Activated CD8-positive, alpha-beta memory T cell treated with anti-CD3 and anti-CD28 coated beads for 48 hours (primary cell): ENCODE measurements around the gene ZAR1L.
A peak's percentile ranks its signal among the peaks of the same experiment; 100 is the strongest.

ENCODE experiments used
- DNase-seq, 3 experiments: peaks; one replicate each; pipeline ENCODE4 v3.0.0-alpha.2; 2020; ENCODE audit warnings: low read depth in 2 of 3, low spot score in 2 of 3

The ZAR1L gene

GRCh38 chr13:32302461-32302860 lies 12.7 kb downstream of the ZAR1L start:
- DNase-seq, result no peak

DNA sequence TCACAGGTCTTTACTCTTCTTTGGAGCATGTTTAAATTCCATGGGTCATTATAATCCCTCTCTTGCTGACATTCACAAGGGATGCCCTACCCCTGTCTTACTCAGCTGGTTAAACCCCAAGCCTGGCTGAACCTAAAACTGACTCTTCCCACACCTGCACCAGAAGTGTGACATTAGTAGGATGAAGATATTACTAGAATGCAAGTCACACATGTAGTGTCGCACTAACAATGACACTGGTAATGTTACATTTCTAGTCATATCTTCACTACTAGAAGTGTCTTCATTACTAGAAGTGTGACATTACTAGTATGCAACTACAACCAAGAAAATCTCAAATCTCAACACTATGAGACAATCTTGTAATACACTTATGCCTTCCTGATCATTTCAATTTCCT lies 14.2 kb downstream of the ZAR1L start:
- DNase-seq, result no peak

- no peak for DNase-seq
Observed at GRCh38 chr13:32300406-32300805, 14.8 kb downstream of the ZAR1L start.

DNA sequence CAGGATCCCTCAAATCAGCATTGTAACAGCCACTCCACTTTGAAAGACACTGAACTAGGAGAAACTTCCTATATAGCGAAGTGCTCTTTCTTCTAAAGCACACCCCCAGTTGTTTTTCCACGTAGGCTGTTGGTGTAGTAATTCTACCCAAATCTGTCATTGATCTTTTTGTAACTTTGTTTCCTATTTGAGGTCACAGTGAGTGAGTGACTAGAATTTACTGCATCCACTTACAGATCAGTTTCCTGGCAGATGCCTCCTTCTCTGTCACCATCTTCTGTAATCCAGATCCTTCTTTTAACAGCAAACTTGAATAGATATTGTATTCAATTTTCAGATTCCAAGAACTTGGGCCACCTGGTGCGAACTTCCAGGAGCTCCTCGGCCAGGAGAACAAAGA lies 15.3 kb downstream of the ZAR1L start:
- DNase-seq, result no peak

- no peak for DNase-seq
Observed at GRCh38 chr13:32298695-32299094, 16.5 kb downstream of the ZAR1L start.

DNA sequence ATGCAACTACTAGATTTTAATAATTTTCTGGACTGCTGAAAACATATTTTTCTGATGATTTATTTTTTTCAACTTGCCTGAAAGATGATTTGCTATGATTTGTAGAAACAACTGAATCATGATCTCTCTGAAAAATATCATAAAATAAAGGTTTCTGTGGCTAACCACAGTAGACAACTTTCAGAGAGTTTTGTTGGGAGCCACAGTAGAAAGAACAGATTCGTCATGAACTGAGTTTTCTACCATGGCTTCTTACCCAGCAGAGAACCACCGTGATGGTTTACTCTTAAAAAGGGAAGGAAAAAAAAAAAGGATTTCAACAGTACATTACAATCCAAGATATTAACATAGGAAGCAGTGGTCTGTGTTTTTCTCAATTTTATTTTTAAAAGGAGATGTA lies 18.0 kb downstream of the ZAR1L start:
- no peak for DNase-seq

GRCh38 chr13:32285633-32285965 lies 29.6 kb downstream of the ZAR1L start:
- no peak for DNase-seq

- no peak for DNase-seq
Observed at GRCh38 chr13:32284927-32285632, 30.1 kb downstream of the ZAR1L start.

DNA sequence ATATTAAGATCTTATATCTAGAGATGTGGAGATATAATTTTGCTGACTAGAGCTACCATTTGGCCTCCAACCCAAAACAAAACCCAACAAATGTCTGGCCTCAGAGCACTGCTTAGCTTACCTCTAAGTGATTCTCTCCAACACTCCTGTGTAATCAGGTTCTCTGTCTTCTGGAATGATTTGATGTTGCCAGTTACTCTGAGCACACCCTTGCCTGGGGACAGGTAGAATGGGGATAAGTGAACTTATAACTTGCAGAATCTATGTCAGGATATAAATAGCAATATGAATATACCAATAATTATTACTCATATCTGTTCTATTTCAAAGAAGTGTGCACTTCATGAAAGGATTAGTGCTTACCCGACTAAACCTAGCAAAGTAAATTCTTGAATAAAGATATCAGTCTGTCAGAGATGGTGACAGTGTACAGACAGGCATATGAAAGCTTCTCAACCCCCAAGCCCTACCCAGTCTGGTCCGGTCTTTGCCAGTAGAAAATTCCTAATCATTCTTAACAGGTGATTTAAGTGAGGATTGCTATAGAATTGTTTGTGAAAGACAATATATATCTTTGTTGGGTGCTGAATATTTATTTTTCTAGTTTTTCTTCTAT lies 33.0 kb downstream of the ZAR1L start:
- no peak for DNase-seq

- DNase-seq, result no peak
Observed at GRCh38 chr13:32281096-32281495, 34.1 kb downstream of the ZAR1L start.

- DNase-seq, result no peak
Observed at GRCh38 chr13:32278426-32278825, 36.7 kb downstream of the ZAR1L start.

DNA sequence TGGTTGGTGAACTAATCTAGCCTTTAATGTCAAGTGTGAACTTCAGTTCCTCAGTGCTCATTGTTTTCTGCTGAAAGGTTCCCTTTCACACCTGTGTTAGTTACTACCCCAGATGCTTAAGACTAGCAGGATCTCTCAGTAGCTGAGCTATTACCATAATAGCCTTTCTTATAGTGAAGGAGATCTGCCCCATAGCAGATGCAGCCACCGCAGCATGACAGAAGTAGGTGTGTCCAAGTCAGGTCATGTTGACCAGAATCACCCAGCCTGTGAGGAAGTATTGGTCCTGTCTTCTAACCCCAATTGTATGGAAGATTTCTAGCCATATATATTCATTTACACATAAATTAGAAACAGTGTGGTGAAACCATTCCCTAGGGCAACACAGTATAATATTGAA lies 37.3 kb downstream of the ZAR1L start:
- DNase-seq, result no peak

DNA sequence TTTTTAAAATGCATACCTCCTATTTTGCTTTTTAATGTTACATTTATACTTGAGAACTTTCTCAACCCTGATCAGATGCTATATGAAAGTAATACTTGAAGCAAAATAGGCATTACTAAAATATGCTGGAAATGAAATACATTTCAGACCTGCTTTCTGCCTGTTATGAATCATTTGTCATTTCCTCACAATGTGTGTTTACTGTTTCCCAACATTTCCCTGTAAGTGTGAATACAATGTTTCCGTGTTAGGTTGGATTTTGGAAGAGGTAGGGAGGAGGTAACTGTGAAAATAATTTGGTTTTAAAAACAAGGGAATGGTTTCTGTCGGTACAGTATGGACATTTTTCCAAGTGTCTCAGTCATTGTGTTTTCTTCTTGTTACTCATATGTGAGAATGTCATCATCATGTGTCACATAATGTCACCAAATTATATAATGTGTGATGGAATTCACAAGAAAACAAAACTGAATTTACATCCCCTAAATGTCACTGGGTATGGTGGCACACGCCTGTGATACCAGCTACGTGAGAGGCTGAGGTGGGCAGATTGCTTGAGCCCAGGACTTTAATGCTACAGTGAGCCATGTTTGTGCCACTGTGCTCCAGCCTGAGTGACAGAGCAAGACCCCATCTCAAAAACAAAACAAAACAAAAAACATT lies 43.0 kb downstream of the ZAR1L start:
- DNase-seq, result no peak

- DNase-seq, result peak in 1 of 3 experiments; percentile 25
Observed at GRCh38 chr13:32267836-32268439, 47.2 kb downstream of the ZAR1L start.

DNA sequence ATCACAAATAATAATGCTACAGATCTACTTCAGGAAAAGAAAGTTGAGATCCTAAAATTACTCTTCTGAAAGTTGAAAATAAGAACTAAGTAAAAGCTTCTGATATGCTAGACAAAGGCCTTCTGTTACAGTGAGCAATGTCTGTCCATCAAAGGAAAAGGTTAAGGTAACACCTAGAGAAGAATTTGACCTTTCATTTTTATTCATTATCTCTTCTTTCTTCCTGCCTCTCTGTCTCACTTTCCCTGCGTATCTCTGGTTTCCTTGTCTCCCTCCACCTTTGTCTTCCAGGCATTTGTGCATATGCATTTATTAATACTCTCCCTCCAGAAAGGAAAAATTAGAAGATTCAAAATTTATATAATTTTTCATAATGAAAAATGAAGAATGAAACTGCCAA lies 49.0 kb downstream of the ZAR1L start:
- no peak for DNase-seq

DNA sequence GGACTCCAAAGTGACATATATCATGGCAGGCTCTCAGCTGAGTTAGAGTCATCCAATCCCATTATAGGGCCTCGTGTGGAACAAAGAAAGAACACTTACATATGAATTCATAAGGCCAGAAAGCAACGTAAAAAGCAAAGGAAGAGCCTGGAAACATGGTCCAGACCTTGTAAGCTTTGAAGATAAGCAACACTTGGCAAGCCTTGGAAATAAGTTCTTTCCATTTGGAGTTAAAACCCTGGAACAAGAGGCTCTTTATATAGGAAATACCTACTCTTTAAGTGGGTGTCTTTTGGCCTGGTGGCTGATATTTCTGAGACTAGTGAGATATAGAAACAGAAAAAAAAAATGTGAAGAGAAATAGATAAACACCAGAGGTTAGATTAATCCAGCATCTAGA lies 49.4 kb downstream of the ZAR1L start:
- no peak for DNase-seq

DNA sequence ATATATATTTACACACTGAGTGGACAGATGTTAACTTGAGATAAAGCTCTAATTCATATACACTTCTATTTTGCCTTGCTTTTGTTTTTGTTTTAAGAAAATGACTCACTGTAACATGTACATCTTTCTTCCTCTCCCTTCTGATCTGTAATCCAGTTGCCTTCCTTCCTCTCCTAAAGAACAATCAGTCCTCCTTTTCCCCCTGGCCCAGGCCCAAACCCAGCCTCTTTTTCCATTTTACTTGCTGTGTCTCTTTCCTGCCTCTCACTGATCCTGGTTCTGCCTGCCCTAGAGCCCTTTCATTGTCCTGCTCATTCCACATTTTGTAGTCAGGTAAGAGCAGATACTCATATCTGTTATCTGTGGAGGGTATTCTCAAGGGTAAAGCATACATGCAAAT lies 50.8 kb downstream of the ZAR1L start:
- no peak for DNase-seq

- no peak for DNase-seq
Observed at GRCh38 chr13:32262619-32263018, 52.5 kb downstream of the ZAR1L start.

DNA sequence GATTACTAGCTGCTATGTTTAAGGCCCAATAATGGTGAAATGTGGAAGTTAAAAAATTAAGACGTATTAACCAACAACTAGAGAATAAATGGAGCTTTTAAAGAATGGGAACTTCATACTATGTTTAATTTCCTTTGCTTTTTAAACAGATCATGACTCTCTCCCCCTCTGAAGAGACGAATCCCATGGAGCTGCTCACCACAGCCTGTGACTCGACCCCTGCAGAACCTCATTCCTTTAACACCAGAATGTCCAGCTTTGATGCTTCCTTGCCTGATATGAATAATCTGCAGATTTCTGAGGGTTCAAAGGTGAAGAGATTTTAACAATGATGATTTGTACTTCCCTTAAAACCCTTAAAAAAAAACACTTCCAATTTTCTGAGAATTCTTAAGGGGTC lies 53.0 kb downstream of the ZAR1L start:
- no peak for DNase-seq

- DNase-seq, result no peak
Observed at GRCh38 chr13:32261567-32261966, 53.6 kb downstream of the ZAR1L start.

DNA sequence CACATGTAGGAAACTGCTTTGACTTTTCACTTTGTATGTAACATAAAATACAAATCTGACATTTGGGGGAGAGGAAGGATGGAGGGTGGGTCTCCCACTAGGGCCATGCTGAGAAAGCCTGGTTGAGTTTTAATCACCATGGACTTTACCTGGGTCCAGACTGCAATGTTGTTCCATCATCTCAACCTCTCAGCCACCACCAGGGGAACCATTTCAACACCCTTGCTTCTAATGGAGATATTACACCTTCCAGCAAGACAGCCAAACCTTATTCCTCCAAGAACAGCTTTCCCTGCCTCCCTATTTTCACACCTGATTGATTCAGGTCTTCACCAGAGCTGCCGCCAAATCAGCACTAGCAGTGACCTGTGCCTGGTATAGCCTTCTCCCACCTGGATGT lies 56.0 kb downstream of the ZAR1L start:
- no peak for DNase-seq

GRCh38 chr13:32257649-32258048 lies 57.5 kb downstream of the ZAR1L start:
- DNase-seq, result no peak
